NCI-H2107 treated with DMSO at 0.1 percent for 48 hours (cell line): ENCODE measurements around the gene ABCA9.
"Not testable (repeated sequence)": the region's sequence is repeated elsewhere in the genome, so short reads cannot be mapped to it uniquely, and the experiment has no call there.

ENCODE experiments used
- DNase-seq: peaks from one replicate; lab custom pipeline; 2025; ENCODE audit not compliant: unreplicated experiment; lab: John Stamatoyannopoulos, UW

Gene ABCA9

DNA sequence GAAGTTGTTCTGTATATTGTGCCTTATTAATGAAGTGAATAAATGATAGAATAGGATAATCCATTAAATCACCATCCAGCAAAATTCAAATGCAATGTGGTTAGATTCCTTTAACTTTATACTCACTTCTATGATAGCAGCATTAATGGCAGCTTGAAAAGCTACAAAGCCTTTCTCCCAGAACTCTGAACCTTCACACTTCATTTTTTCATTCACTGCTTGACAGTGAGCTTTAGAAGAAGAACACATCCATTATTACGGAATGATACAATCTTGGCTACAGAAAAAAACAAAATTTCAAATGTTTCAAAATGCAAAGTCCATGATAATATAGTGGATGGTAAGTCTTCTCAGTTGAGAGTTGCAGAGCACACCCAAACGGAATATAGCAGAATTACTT is 16.4 kb downstream of the ABCA9 start:
- DNase-seq, result no peak

DNA sequence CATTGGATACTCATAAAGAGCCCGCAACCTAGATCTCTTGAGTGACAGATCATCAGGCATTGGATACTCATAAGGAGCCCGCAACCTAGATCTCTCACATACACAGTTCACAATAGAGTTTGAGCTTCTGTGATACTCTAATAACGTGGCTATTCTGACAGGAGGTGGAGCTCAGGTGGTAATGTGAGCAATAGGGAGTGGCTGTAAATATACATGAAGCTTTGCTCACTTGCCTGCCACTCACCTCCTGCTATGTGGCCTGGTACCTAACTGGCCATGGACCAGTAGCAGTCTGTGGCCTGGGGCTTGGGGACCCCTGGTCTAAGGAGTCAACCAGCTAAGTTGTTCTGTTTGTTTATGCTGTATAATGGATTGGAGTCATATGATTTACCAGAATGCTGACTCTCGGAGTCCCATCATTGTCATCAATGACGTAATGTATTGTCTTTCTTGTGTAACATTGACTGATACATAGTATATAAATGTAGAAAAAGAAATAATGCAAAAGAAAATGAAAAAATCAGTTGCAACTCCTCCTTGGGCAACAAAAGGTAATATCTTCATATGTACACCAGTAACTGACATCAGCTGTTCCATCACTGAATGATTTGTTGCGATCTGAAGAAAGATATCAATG is 17.5 kb downstream of the ABCA9 start:
- DNase-seq, result no peak

DNA sequence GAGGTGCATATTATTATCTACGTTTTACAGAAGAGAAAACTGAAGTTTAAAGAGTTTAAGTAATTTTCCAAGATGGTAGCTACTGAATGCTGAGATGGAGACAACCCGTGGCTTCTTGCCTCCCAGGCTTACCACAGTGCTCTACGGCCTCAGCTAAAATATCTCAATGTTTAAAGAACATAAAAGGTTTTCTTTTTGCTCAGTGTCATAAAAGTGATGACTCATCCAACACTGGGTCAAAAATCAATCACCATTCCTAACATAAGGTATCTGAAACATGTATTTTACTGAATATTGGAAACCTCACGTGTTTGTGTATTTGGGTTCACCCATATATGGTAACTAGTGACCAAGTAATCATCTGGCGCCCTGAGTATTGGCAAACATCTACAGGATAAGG is 18.4 kb downstream of the ABCA9 start:
- no peak for DNase-seq

DNA sequence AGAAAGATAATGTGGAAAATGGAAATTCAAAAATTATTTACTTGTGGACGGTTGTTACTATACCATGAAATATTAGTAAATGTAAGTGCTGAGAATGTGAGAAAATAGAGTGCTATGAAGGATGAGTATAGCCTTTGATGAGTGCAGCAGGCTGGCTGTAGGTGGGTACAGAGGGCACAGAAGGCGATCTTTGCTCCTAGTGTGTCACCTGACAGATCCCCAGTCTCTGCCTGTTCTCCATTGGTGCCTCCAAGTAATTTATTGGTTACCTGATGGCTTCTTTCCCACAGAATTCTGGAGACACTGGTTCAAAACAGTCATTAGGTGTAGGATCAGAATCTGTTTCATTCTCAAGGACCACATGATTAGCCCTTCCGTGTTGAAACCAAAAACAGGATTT is 28.9 kb downstream of the ABCA9 start:
- no peak for DNase-seq

DNA sequence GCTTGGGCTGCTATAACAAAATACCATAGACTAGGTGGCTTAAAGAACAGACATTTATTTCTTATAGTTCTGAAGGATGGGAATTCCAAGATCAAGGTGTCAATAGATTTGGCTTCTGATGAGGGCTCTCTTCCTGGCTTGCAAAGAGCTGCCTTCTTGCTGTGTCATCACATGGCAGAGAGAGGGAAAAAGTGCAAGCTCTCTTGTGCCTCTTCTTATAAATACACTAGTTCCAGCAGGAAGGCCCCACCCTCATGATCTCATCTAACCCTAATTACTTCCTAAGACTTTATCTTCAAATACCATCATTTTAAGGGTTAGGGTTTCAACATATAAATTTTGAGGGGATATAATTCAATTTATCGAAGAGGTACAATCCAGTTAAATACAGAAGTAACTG is 30.6 kb downstream of the ABCA9 start:
- DNase-seq, result no peak

DNA sequence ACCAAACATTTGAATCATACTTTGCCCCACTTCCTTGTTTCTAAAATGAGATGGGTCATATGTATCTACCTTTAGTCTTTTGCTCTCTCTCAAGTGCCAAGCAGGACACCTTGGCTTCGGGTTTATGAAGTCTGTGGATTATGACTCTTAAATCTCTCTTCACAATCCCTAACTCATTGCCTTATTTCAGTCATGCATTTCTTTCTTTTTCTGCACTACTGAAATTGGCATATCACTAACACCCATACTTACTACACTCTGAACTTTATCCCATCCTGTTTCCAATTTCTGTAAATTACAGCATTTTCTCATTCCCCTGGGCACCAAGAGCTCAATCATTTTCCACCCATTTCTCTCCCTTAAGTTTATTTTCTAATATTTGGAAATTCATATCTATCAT is 42.0 kb downstream of the ABCA9 start:
- DNase-seq, result no peak

DNA sequence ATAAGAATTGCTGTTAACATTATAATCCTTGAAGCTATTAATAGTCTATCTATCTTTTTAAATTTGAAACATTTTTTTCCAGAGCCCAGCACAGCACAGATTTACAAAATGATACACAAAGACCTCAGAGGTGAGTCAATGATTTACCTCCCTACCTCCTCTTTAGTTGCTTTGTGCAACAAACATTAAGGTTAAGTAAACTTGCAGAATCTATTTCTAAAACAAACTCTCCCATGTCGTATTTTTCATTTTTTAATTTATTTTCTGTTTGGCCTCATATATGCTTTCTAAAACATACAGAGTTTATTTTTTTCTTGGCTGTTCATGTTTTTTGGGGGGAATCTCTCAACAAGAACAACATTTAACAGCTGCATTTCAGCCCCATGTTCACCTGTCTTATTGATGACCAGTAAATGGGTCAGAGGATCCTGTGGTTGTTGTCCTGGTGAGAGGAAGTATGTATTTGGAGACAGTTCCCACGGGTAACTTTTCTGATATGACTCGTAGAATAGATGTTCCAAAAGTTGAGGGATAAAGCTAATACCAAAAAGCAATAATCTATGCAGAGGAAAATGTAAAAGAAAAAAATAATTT is 42.6 kb downstream of the ABCA9 start:
- DNase-seq, result no peak

DNA sequence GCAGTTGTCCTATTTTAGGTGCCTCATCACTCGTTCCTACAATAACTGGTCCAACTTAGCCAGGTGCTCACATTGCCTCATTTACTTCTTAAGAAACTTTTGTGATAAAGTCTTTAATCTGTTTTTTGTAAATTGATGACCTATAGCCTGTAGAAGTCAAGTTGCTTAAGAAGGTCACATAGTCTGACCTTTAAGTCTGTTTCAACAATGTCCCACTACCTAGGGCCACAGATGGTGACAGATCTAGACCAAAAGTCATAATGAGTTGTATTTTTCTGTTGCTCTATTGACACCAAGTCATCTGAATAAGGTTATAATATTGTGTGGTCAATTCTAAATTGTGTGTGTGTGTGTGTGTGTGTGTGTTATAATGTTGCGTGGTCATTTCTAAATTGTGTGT is 45.1 kb downstream of the ABCA9 start:
- DNase-seq, result no peak

DNA sequence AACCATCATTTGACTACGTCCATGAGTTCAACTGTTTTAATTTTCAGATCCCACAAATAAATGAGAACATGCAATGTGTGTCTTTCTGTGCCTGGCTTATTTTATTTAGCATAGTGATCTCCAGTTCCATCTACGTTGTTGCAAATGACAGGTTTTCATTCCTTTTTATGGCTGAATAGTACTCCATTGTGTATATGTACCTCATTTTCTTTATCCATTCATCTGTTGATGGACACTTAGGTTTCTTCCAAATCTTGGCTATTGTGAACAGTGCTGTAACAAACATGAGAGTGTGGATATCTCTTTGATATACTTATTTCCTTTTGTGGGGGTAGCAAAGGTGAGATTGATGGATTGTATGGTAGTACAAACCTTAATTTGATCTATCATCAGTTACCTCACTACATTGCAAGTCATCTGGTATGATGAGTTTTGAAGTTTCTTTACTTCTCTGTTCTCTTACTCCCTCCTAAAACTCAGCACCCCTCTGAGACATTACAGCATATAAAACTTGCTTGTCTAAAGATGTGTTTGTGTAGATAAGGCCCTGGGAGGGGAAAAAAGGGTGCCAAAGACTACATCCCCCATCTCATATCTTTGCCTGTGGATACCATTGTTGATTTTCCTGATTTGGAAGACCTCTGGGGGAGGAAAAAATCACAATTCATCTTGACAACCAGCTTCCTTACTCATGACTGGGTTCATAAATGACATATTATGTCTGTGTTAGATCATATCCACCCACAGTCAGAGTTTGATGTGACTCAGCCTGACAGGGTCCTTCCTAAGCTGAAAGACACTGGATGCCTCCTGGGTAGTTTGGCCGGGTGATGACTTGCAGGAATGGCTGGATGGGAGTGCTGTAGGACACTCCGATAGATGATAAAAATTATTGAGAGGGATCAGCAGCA is 47.6 kb downstream of the ABCA9 start:
- DNase-seq, result no peak

DNA sequence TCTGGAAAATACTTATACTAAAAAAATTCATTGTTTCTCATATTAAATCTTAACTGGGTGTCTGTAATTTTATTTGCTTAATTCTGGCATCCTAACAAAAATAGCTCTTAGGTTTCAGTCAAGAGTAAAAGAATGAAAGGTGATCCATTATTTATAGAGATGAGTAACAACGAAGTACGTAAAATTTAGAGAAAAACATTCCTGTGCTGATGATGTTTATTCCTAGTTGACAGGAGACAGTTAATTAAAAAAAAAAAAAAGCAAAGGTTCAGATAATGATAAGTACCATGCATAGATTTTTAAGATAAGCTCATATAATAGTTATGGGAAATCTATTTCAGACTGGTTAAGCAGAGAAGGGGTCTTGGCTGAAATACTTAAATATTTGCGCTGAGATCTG is 50.8 kb downstream of the ABCA9 start:
- no peak for DNase-seq

DNA sequence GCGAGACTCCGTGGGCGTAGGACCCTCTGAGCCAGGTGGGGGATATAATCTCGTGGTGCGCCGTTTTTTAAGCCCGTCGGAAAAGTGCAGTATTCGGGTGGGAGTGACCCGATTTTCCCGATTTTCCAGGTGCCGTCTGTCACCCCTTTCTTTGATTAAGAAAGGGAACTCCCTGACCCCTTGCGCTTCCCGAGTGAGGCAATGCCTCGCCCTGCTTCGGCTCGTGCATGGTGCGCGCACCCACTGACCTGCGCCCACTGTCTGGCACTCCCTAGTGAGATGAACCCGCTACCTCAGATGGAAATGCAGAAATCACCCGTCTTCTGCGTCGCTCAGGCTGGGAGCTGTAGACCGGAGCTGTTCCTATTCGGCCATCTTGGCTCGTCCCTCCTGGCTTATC is 56.0 kb downstream of the ABCA9 start:
- not testable (repeated sequence) for DNase-seq

DNA sequence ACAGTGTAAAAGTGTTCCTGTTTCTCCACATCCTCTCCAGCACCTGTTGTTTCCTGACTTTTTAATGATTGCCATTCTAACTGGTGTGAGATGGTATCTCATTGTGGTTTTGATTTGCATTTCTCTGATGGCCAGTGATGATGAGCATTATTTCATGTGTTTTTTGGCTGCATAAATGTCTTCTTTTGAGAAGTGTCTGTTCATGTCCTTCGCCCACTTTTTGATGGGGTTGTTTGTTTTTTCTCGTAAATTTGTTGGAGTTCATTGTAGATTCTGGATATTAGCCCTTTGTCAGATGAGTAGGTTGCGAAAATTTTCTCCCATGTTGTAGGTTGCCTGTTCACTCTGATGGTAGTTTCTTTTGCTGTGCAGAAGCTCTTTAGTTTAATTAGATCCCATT is 61.0 kb downstream of the ABCA9 start:
- DNase-seq, result not testable (repeated sequence)

DNA sequence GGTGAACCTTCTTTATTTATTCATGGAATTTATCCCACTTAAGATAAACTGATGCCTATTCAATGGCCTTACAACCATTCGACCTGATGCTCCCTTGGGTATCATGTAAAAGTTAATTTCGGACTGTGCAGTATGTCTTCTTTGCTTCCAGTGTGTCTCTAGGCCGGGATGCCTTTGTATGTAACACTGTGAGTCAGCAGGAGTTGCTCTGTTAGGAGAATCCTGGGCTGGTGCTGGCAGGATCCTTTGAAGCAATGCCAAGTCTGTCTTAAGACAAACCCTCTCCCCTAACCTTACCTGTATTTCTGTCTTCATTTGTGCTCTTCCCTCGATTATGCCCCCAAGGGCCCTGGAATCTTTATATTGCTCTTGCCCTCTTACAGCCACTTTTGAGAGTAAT is 67.6 kb downstream of the ABCA9 start:
- no peak for DNase-seq

DNA sequence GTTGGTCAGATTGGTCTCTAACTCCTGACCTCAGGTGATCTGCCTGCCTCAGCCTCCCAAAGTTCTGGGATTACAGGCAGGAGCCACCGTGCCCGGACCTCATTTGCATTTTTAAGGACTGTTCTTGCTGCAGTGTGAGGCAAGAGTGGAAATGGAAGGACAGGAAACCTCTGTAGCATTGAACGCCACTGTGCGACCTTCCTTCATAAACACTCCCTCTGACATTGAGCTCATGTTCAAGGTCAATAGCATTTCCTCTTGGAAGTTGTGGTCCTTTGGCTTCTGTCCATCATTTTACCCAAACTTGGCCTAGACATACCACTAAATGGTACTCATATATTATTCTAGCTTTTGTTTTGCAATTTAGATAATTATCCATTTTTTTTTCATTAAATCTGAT is 72.8 kb downstream of the ABCA9 start:
- no peak for DNase-seq

DNA sequence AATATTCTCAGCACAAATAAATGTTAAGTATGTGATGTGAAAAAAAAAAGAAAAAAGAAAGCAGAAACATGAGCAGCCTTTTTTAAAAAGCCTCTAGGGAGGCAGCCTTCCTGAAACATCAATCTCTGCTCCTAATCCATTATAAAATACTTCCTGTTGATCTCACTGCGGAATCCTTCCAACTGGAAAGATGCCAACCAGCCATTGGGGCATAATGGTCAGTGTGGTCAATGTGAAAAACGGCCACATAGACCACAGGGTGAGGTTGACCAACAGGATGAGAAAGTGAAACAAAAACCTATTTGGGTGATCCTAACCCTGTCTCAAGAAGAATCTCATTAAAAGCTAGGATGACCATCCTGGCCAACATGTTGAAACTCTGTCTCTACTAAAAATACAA is 79.4 kb downstream of the ABCA9 start:
- DNase-seq, result no peak

DNA sequence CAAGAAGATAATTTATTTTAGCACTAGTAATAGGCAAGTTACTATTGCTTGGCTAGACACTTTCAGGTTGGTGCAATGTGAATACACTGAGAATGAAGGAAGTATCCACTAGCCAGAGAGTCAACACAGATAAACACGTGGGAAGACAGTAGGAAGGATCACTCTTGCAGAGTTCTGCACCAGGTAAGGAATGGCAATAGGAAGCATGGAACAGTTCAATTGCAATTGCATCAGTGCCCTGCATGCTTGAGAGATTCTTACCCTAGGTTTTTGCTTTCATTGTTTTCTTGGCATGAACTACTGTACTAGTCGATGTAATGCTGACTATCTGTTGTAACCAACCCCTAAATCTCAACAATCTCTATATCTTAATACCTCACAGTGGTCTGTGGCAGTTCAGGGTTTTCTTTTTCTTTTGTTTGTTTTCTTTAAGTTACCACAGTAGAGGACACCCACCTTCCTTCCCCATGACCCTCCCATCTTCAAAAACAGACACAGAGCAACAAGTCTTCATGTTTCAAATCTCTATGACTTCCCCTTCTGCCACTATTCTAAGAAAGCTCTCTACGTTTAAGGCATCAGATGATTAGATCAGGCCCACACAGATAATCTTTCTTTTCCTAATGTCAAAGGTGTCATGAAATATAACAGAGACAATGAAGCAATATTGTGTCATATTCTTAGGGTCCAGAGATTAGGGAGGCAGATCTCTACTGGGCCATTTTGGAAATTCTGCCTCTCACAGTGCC is 87.5 kb downstream of the ABCA9 start:
- DNase-seq, result no peak

DNA sequence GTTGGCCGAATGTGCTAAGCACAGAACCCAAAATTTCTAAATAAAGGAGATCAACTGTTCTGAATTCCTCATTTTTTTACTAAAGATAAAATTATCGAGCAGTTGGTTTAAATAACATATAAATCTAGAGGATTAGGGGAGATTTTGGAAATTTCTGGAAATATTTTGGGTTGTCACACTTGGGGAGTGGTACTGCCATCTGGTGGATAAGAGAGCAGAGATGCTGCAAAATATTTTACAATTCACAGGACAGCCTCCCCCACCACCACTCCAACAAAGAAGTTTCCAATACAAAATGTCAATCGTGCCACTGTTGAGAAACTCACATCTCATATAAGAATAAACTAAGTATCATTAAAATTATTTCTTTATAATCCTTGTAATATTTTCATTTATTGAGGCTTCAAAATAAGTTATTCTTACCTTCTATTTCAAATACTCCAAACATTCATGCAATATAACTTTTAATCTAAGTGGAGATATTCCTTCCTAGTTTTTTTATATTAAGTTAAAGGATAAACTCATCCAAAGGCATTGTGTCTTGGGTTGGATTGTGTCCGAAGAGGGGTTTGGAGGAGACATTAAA is 88.5 kb downstream of the ABCA9 start:
- DNase-seq, result no peak

DNA sequence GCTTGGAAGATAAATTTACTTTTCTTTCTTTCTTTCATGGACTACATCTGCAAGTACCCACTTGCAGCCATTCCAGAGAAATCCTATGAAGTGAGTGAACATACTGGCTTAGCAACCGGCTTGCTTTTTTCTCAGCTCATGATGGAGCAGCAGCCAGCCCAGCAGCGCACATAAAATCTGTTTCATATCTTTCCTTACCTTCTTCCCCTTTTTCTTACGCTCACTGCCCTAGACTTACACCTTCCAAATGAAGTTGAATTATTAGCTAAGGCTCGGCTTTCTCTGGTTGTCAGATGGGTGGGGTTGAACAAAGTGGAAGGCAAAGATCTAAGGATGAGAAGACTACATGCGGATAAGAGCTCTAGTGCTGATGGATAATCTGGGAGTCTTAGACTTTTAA is 91.6 kb downstream of the ABCA9 start:
- no peak for DNase-seq

DNA sequence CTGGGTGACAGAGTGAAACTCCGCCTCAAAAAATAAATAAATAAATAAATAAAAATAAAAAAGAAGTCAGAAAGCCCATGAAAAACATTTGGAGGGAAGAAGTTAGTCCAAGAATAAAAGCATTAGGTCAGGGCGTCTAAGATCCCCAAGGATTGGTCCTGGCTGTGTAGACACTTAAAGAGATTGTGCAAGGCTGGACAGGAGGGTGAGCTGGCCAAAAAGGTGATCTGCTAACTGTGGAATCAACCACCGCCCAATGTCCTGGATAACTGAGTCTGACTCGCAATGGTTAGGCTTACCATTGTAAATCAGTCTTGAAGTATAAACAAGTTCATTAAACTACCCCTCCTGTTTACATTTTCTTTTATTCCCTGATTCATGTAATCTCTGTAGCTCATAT is 96.8 kb downstream of the ABCA9 start:
- DNase-seq, result no peak

DNA sequence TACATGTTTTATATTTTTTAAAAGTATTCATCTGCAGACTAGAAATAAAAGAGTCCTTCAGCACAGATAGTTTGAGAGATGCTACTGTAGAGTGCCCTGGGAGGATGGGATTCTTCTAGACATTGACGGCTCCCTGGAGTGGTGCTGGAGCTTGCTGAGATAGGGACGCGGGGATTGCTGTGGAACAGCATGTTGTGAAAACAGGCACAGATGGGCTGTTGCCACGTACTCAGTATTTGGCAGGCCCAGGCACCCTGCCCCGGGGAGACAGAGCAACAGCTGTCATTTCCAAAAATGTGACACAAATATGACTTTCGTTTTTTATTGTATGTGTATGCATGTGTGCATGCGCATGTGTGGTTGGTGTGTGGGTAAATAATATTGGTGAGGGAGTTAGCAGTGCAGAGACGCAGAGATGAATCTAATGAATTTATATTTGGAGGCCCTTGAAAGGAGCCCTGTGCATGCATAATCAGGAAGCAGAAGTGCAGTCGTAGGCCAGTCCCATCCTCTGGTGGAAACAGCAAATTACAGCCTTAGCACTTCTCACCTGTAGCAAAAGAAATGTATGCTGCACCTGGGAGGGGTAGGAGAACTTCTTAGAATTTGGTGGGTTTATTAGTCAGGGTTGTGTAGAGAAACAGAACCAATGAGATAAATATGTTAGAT is 99.4 kb downstream of the ABCA9 start:
- no peak for DNase-seq

DNA sequence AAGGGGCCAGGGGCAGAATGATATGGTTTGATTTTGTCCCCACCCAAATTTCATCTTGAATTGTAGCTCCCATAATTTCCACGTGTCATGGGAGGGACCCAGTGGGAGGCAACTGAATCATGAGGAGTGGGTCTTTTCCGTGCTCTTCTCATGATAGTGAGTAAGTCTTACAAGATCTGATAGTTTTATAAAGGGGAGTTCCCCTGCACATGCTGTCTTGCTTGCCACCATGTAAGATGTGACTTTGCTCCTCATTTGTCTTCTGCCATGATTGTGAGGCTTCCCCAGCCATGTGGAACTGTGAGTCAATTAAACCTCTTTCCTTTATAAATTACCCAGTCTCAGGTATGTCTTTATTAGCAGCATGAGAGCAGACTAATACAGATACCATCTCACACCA is 101.6 kb downstream of the ABCA9 start:
- DNase-seq, result not testable (repeated sequence)
